ENCODE data around the gene PRDM11.

Gene PRDM11

GRCh38 chr11:45252134-45252856 lies 105.9 kb downstream of the PRDM11 start:
- Histone ChIP-seq H3K36me3 (ENCODE audit: control insufficient read depth in 5 of 5, insufficient read depth in 5 of 5, low read length in 5 of 5) (no peaks in the 10 kb centered on the region), H3K9me3 (ENCODE audit: control insufficient read depth in 5 of 5, low read length in 5 of 5) (no peaks in the 10 kb centered on the region), H3K9ac (ENCODE audit: low read length in 5 of 5) (no peak overlapping the region), H3K27me3 (ENCODE audit: control insufficient read depth in 5 of 5, insufficient read depth in 4 of 5, low read length in 5 of 5) (peaks cover 0 to 18% (median 6%) of the 10 kb centered on the region in 5 donors), H3K4me1 (ENCODE audit: control insufficient read depth in 5 of 5, insufficient read depth in 5 of 5, low read length in 5 of 5) (no peaks in the 10 kb centered on the region), H3K4me3 (ENCODE audit: low read depth in 1 of 5, low read length in 5 of 5) (no peak overlapping the region), H3K27ac (ENCODE audit: low read depth, low read length) (no peak overlapping the region)

- Histone ChIP-seq H3K27ac (ENCODE audit: low read depth, low read length) (no peak overlapping the region), H3K9me3 (ENCODE audit: control insufficient read depth in 5 of 5, low read length in 5 of 5) (no peaks in the 10 kb centered on the region)
These were observed 106.4 kb downstream of the PRDM11 start for GRCh38 chr11:45252877-45253276.

GRCh38 chr11:45253640-45254039 lies 107.2 kb downstream of the PRDM11 start:
- Histone ChIP-seq H3K4me1 (ENCODE audit: control insufficient read depth in 5 of 5, insufficient read depth in 5 of 5, low read length in 5 of 5) (no peaks in the 10 kb centered on the region), H3K9ac (ENCODE audit: low read length in 5 of 5) (no peak overlapping the region), H3K36me3 (ENCODE audit: control insufficient read depth in 5 of 5, insufficient read depth in 5 of 5, low read length in 5 of 5) (no peaks in the 10 kb centered on the region), H3K9me3 (ENCODE audit: control insufficient read depth in 5 of 5, low read length in 5 of 5) (no peaks in the 10 kb centered on the region), H3K27me3 (ENCODE audit: control insufficient read depth in 5 of 5, insufficient read depth in 4 of 5, low read length in 5 of 5) (peaks cover 0 to 18% (median 6%) of the 10 kb centered on the region in 5 donors), H3K4me3 (ENCODE audit: low read depth in 1 of 5, low read length in 5 of 5) (no peak overlapping the region), H3K27ac (ENCODE audit: low read depth, low read length) (no peak overlapping the region)

More at GRCh38 chr11:45252877-45253276, 106.4 kb downstream of the PRDM11 start:
- no peak overlapping the region for H3K9ac ChIP-seq (ENCODE audit: low read length in 5 of 5)
- no peaks in the 10 kb centered on the region for H3K36me3 ChIP-seq (ENCODE audit: control insufficient read depth in 5 of 5, insufficient read depth in 5 of 5, low read length in 5 of 5)
- H3K4me1 ChIP-seq (ENCODE audit: control insufficient read depth in 5 of 5, insufficient read depth in 5 of 5, low read length in 5 of 5): no peaks in the 10 kb centered on the region
- no peak overlapping the region for H3K4me3 ChIP-seq (ENCODE audit: low read depth in 1 of 5, low read length in 5 of 5)
- H3K27me3 ChIP-seq (ENCODE audit: control insufficient read depth in 5 of 5, insufficient read depth in 4 of 5, low read length in 5 of 5): peaks cover 0 to 18% (median 6%) of the 10 kb centered on the region in 5 donors

- Histone ChIP-seq H3K9me3 (ENCODE audit: control insufficient read depth in 5 of 5, low read length in 5 of 5) (no peaks in the 10 kb centered on the region), H3K36me3 (ENCODE audit: control insufficient read depth in 5 of 5, insufficient read depth in 5 of 5, low read length in 5 of 5) (no peaks in the 10 kb centered on the region), H3K27ac (ENCODE audit: low read depth, low read length) (no peak overlapping the region)
These were observed 107.6 kb downstream of the PRDM11 start for GRCh38 chr11:45254070-45254469.

GRCh38 chr11:45258982-45259530 lies 112.6 kb downstream of the PRDM11 start:
- Histone ChIP-seq H3K27ac (ENCODE audit: low read depth, low read length) (no peak overlapping the region), H3K9me3 (ENCODE audit: control insufficient read depth in 5 of 5, low read length in 5 of 5) (no peaks in the 10 kb centered on the region), H3K27me3 (ENCODE audit: control insufficient read depth in 5 of 5, insufficient read depth in 4 of 5, low read length in 5 of 5) (peaks cover 0 to 18% (median 8%) of the 10 kb centered on the region in 5 donors), H3K9ac (ENCODE audit: low read length in 5 of 5) (no peak overlapping the region), H3K36me3 (ENCODE audit: control insufficient read depth in 5 of 5, insufficient read depth in 5 of 5, low read length in 5 of 5) (no peaks in the 10 kb centered on the region), H3K4me1 (ENCODE audit: control insufficient read depth in 5 of 5, insufficient read depth in 5 of 5, low read length in 5 of 5) (no peaks in the 10 kb centered on the region), H3K4me3 (ENCODE audit: low read depth in 1 of 5, low read length in 5 of 5) (no peak overlapping the region)

More at GRCh38 chr11:45254070-45254469, 107.6 kb downstream of the PRDM11 start:
- Histone ChIP-seq H3K4me1 (ENCODE audit: control insufficient read depth in 5 of 5, insufficient read depth in 5 of 5, low read length in 5 of 5) (no peaks in the 10 kb centered on the region), H3K9ac (ENCODE audit: low read length in 5 of 5) (no peak overlapping the region), H3K27me3 (ENCODE audit: control insufficient read depth in 5 of 5, insufficient read depth in 4 of 5, low read length in 5 of 5) (peaks cover 0 to 22% (median 6%) of the 10 kb centered on the region in 5 donors), H3K4me3 (ENCODE audit: low read depth in 1 of 5, low read length in 5 of 5) (no peak overlapping the region)

GRCh38 chr11:45259592-45259991 lies 113.2 kb downstream of the PRDM11 start:
- Histone ChIP-seq H3K9me3 (ENCODE audit: control insufficient read depth in 5 of 5, low read length in 5 of 5) (no peaks in the 10 kb centered on the region), H3K4me1 (ENCODE audit: control insufficient read depth in 5 of 5, insufficient read depth in 5 of 5, low read length in 5 of 5) (no peaks in the 10 kb centered on the region), H3K9ac (ENCODE audit: low read length in 5 of 5) (no peak overlapping the region), H3K27ac (ENCODE audit: low read depth, low read length) (no peak overlapping the region), H3K4me3 (ENCODE audit: low read depth in 1 of 5, low read length in 5 of 5) (no peak overlapping the region), H3K27me3 (ENCODE audit: control insufficient read depth in 5 of 5, insufficient read depth in 4 of 5, low read length in 5 of 5) (peaks cover 0 to 18% (median 11%) of the 10 kb centered on the region in 5 donors), H3K36me3 (ENCODE audit: control insufficient read depth in 5 of 5, insufficient read depth in 5 of 5, low read length in 5 of 5) (no peaks in the 10 kb centered on the region)

- no peak overlapping the region for H3K4me3 ChIP-seq (ENCODE audit: low read depth in 1 of 5, low read length in 5 of 5)
- H3K9ac ChIP-seq (ENCODE audit: low read length in 5 of 5): no peak overlapping the region
- H3K36me3 ChIP-seq (ENCODE audit: control insufficient read depth in 5 of 5, insufficient read depth in 5 of 5, low read length in 5 of 5): no peaks in the 10 kb centered on the region
- no peaks in the 10 kb centered on the region for H3K4me1 ChIP-seq (ENCODE audit: control insufficient read depth in 5 of 5, insufficient read depth in 5 of 5, low read length in 5 of 5)
- H3K27me3 ChIP-seq (ENCODE audit: control insufficient read depth in 5 of 5, insufficient read depth in 4 of 5, low read length in 5 of 5): peaks cover 0 to 19% (median 11%) of the 10 kb centered on the region in 5 donors
- H3K9me3 ChIP-seq (ENCODE audit: control insufficient read depth in 5 of 5, low read length in 5 of 5): no peaks in the 10 kb centered on the region
- no peak overlapping the region for H3K27ac ChIP-seq (ENCODE audit: low read depth, low read length)
These were observed 113.6 kb downstream of the PRDM11 start for GRCh38 chr11:45260071-45260470.

- H3K9me3 ChIP-seq (ENCODE audit: control insufficient read depth in 5 of 5, low read length in 5 of 5): no peaks in the 10 kb centered on the region
- H3K9ac ChIP-seq (ENCODE audit: low read length in 5 of 5): no peak overlapping the region
- H3K27me3 ChIP-seq (ENCODE audit: control insufficient read depth in 5 of 5, insufficient read depth in 4 of 5, low read length in 5 of 5): peaks cover 0 to 23% (median 18%) of the 10 kb centered on the region in 5 donors
- no peak overlapping the region for H3K27ac ChIP-seq (ENCODE audit: low read depth, low read length)
- H3K4me1 ChIP-seq (ENCODE audit: control insufficient read depth in 5 of 5, insufficient read depth in 5 of 5, low read length in 5 of 5): no peaks in the 10 kb centered on the region
- no peak overlapping the region for H3K4me3 ChIP-seq (ENCODE audit: low read depth in 1 of 5, low read length in 5 of 5)
- no peaks in the 10 kb centered on the region for H3K36me3 ChIP-seq (ENCODE audit: control insufficient read depth in 5 of 5, insufficient read depth in 5 of 5, low read length in 5 of 5)
These were observed 116.5 kb downstream of the PRDM11 start for GRCh38 chr11:45262900-45263299.

- Histone ChIP-seq H3K9me3 (ENCODE audit: control insufficient read depth in 5 of 5, low read length in 5 of 5) (no peaks in the 10 kb centered on the region), H3K27ac (ENCODE audit: low read depth, low read length) (no peak overlapping the region), H3K4me3 (ENCODE audit: low read depth in 1 of 5, low read length in 5 of 5) (no peak overlapping the region), H3K4me1 (ENCODE audit: control insufficient read depth in 5 of 5, insufficient read depth in 5 of 5, low read length in 5 of 5) (no peaks in the 10 kb centered on the region), H3K27me3 (ENCODE audit: control insufficient read depth in 5 of 5, insufficient read depth in 4 of 5, low read length in 5 of 5) (peaks cover 0 to 28% (median 18%) of the 10 kb centered on the region in 5 donors), H3K36me3 (ENCODE audit: control insufficient read depth in 5 of 5, insufficient read depth in 5 of 5, low read length in 5 of 5) (no peaks in the 10 kb centered on the region), H3K9ac (ENCODE audit: low read length in 5 of 5) (no peak overlapping the region)
These were observed 117.3 kb downstream of the PRDM11 start for GRCh38 chr11:45263773-45264172.

GRCh38 chr11:45264839-45265515 lies 118.5 kb downstream of the PRDM11 start:
- H3K27me3 ChIP-seq (ENCODE audit: control insufficient read depth in 5 of 5, insufficient read depth in 4 of 5, low read length in 5 of 5): peaks cover 0 to 23% (median 18%) of the 10 kb centered on the region in 5 donors
- no peaks in the 10 kb centered on the region for H3K36me3 ChIP-seq (ENCODE audit: control insufficient read depth in 5 of 5, insufficient read depth in 5 of 5, low read length in 5 of 5)
- H3K9ac ChIP-seq (ENCODE audit: low read length in 5 of 5): no peak overlapping the region
- H3K27ac ChIP-seq (ENCODE audit: low read depth, low read length): no peak overlapping the region
- no peaks in the 10 kb centered on the region for H3K9me3 ChIP-seq (ENCODE audit: control insufficient read depth in 5 of 5, low read length in 5 of 5)
- H3K4me1 ChIP-seq (ENCODE audit: control insufficient read depth in 5 of 5, insufficient read depth in 5 of 5, low read length in 5 of 5): no peaks in the 10 kb centered on the region
- no peak overlapping the region for H3K4me3 ChIP-seq (ENCODE audit: low read depth in 1 of 5, low read length in 5 of 5)
